Epithelial cell of proximal tubule (primary cell): Measurements from ENCODE around the gene NAPEPLD. TPM values are rescaled to one million over a fixed set of nuclear protein-coding genes. Genes with fewer than 3 reads are reported as not detected.

Experiments
- DNase-seq: peaks from one replicate; pipeline ENCODE4 v3.0.0-alpha.2; 2011; ENCODE audit warnings: low read depth
- H3K4me3 ChIP-seq: 2 replicates; pipeline ENCODE4 v1.5.1; 2011; ENCODE audit warnings: low read depth, mild to moderate bottlenecking, low read length
- total RNA-seq: library from RNA; depleted of rRNA; stranded (reverse); fragments of >200 nt; gene quantifications from 2 replicates; pipeline ENCODE4 v1.2.3, GENCODE V29; 2015
- TF ChIP-seq, protein P1 (sequence below): conservative IDR thresholded peaks from 2 replicates; pipeline ENCODE4 v1.5.1; 2012; ENCODE audit warnings: low read depth, mild to moderate bottlenecking, low read length

NAPEPLD gene
- total RNA-seq, 1 donor from 2014 or later = 5.8 TPM

DNA sequence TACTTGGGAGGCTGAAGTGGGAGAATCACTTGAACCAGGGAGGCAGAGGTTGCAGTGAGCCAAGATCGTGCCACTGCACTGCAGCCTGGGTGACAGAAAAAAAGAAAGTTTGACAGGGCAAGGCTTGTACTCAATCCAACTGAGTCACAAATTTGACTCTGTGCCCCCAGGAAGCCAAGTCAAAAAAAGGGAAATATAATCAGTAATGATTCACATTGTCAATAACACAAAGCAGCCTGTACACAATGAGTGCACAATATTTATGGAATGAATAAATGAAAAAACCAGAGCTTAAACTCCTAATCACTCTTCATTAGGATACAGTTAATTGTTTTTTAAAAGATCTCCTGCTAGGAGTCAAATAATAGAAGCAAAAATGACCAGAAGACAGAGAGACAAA is 6.4 kb downstream of the NAPEPLD start:
- DNase-seq = no peak
- H3K4me3 ChIP-seq = no peak overlapping the region
- TF ChIP-seq, protein P1, sequence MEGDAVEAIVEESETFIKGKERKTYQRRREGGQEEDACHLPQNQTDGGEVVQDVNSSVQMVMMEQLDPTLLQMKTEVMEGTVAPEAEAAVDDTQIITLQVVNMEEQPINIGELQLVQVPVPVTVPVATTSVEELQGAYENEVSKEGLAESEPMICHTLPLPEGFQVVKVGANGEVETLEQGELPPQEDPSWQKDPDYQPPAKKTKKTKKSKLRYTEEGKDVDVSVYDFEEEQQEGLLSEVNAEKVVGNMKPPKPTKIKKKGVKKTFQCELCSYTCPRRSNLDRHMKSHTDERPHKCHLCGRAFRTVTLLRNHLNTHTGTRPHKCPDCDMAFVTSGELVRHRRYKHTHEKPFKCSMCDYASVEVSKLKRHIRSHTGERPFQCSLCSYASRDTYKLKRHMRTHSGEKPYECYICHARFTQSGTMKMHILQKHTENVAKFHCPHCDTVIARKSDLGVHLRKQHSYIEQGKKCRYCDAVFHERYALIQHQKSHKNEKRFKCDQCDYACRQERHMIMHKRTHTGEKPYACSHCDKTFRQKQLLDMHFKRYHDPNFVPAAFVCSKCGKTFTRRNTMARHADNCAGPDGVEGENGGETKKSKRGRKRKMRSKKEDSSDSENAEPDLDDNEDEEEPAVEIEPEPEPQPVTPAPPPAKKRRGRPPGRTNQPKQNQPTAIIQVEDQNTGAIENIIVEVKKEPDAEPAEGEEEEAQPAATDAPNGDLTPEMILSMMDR = no peak

DNA sequence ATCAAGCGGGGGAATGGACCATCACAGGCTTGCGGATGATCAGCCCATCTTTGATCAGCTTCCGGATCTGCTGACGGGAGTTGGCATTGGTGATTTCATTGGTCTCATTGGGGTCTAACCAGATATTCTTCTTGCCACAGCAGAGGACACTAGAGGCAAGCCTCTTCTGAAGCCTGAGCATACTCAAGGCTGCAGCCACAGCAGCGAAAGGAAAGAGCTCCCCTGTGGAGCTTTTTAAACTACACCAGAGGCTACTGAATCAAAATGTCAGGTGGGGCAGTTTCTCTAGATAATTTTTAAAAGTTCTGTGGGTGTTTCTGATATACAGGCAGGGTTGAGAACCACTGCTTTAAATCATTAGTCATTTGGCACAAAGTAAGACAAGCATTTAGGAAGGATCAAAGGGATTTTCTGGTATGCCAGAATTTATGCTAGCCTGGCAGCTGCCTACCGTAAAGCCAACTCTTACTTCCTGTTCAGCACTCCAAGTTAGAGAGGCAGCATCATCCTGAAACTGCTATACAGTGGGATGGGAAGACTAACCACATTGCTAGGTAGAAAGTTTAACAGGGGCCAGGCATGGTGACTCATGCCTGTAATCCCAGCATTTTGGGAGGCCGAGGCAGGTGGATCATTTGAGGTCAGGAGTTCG is 7.0 kb downstream of the NAPEPLD start:
- no peak overlapping the region for H3K4me3 ChIP-seq
- TF ChIP-seq, protein P1 = no peak
- DNase-seq = no peak

DNA sequence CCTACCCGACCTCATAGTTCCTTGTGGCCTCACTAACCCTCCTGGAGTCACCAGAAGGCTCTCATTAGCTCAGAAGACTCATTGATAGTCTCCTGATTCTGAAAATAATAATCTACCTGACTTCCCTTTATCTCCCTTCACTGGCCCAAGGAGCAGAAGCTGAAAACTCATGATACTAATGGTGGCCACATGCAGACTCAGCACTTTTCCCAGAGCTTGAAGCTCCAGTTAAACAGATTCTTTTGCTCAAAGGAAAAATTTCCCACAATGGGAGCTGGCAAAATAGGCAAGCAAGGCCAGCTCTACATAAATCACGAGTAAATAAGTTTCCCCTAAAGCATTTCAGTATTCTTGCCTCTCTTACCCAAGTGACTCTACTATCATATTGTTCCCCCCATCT is 8.2 kb downstream of the NAPEPLD start:
- DNase-seq = no peak
- H3K4me3 ChIP-seq = no peak overlapping the region
- TF ChIP-seq, protein P1 = no peak

DNA sequence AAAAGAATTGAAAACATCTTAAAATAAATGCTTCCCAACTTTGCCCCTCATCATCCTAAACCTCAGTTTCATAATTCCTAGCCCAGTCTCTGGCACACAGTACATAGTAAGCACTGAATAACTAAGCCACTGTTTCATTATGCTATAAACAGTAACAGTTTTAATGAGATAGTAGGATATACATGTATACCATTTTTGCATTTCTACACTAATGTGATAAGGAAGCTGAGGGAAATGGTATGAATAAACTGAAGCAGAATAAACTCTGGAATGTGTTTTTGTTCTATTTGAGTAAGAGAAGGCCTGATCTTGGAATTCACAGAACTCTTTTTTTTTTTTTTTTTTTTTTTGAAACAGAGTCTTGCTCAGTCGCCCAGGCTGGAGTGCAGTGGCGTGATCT is 8.8 kb downstream of the NAPEPLD start:
- DNase-seq = no peak
- TF ChIP-seq, protein P1 = no peak
- H3K4me3 ChIP-seq = no peak overlapping the region

DNA sequence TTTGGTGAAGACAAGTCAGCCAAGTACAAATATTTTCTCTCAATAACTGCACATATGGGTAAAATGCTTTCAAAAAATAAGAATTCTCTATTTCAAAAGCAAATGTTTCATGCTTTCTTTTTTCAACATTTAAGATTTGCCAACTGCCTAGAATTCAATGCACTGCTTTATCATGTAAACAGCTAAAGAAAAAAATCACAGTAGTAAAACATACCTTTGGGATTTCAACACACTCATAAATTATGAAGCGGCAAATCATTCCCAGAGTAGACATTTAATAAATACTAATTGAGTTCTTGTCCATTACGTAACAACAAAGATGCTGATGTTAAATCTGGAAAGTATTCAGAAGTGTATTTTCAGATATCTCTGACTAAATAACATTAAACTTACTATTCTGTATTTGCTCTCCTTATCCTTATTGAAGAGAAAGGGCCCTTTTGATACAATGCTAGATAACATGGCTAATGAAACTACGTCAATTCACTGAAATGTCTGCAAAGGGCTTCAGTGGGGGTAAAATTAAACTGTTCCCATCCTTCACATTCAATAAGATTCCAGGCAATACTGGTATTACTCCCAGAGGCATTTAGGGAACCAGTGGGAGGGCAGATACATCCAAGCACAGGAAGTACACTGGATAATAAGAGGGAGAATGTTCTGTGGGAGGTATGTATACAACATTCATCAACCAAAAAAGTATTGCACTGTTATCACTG is 13.9 kb downstream of the NAPEPLD start:
- TF ChIP-seq, protein P1 = no peak
- DNase-seq = no peak
- no peak overlapping the region for H3K4me3 ChIP-seq

DNA sequence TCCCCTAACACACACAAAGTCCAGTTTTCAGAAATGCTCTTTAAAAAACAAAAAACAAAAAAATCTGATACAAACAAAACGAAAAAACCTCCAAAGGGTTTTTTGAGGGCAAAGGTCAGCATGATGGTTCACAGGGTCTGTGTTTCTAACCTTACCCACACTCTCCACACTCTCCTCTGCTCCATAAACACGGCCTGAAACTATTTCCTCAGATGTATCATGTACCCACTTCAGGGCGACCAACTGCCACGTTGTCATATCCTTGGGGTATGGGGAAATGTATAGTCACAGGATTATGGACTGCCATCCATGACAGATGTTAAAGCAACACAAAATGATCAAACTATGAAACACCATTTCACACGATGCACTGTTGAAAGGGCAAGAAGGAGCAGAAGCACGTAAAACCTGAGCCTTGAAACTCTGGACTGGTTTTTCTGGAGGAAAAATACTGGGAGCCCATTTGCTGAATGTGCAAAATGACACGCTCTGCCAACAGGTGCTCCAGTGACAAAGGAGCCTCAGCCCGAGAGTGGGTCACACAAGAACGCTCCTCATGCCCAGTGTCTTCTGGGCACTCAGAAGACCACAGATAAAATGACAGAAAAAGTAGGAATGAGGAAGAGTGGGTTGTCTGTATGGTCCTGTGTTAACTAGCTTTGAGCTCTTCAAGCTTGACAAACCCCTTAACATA is 15.8 kb downstream of the NAPEPLD start:
- TF ChIP-seq, protein P1 = no peak
- no peak for DNase-seq
- no peak overlapping the region for H3K4me3 ChIP-seq
